Panc1 (cell line): ENCODE results near the gene NOA1. TPM values are rescaled to one million over a fixed set of nuclear protein-coding genes. Genes with fewer than 3 reads are reported as not detected.
"Not testable (repeated sequence)": the region's sequence is repeated elsewhere in the genome, so short reads cannot be mapped to it uniquely, and the experiment has no call there.

Experiments
- ATAC-seq: fragments of 200-7000 bp; cut with Tn5 transposase; 2 replicates; pipeline ENCODE4 v1.9.1; 2020; ENCODE audit warnings: mild to moderate bottlenecking, moderate library complexity
- BruUV-seq: library from RNA; stranded (reverse); fragments of 400-500 nt; replicated peaks from 2 replicates; lab custom pipeline; 2021; lab: Mats Ljungman, UMichigan
- CTCF ChIA-PET: fragments of 300-600 bp; sonication (Branson Sonifier 250); formaldehyde crosslinking; loops from one replicate; lab custom pipeline; 2022; ENCODE audit warnings: antibody characterized with exemption; lab: Charles Lee
- POLR2A ChIA-PET: fragments of 300-600 bp; sonication (Branson Sonifier 250); formaldehyde crosslinking; loops from one replicate; lab custom pipeline; 2022; ENCODE audit warnings: antibody characterized with exemption; lab: Charles Lee
- DNase-seq: peaks from one replicate; pipeline ENCODE4 v3.0.0-alpha.2; 2010; ENCODE audit warnings: low read depth, low spot score
- H3K27ac ChIP-seq: 2 replicates; pipeline ENCODE4 v1.5.1; 2011; ENCODE audit warnings: mild to moderate bottlenecking, low read length, inconsistent platforms
- H3K27me3 ChIP-seq: fragments of 200-500 bp; sonication (Bioruptor generic); 2 replicates; pipeline ENCODE4 v1.6.0; 2014; ENCODE audit warnings: low read length, inconsistent platforms; ENCODE audit not compliant: control insufficient read depth, insufficient read depth
- H3K36me3 ChIP-seq: fragments of 200-500 bp; sonication (Bioruptor generic); 2 replicates; pipeline ENCODE4 v1.5.1; 2014; ENCODE audit warnings: inconsistent platforms, mild to moderate bottlenecking, low read length, moderate library complexity; ENCODE audit not compliant: control insufficient read depth, insufficient read depth
- H3K4me1 ChIP-seq: 2 replicates; pipeline ENCODE4 v1.5.1; 2011; ENCODE audit warnings: inconsistent platforms, mild to moderate bottlenecking, low read length, moderate library complexity; ENCODE audit not compliant: control insufficient read depth, insufficient read depth
- H3K4me3 ChIP-seq, 2 experiments: 2 replicates each; pipeline ENCODE4 v1.5.1; 2011 to 2012; ENCODE audit warnings: low read depth in 2 of 2, low read length in 2 of 2, mild to moderate bottlenecking in 2 of 2, inconsistent platforms in 1 of 2, moderate library complexity in 1 of 2
- H3K9me3 ChIP-seq: fragments of 200-500 bp; sonication (Bioruptor generic); 2 replicates; pipeline ENCODE4 v1.5.1; 2014; ENCODE audit warnings: low read depth, mild to moderate bottlenecking, inconsistent platforms, low read length, moderate library complexity; ENCODE audit not compliant: control insufficient read depth, insufficient read depth
- CTCF ChIP-seq: fragments of 450-650 bp; IDR thresholded peaks from 2 replicates; pipeline ENCODE4 v1.5.1; 2017; ENCODE audit warnings: mild to moderate bottlenecking
- POLR2AphosphoS5 ChIP-seq: IDR thresholded peaks from 2 replicates; pipeline ENCODE4 v1.6.1; 2012; ENCODE audit warnings: mild to moderate bottlenecking, low read depth, low read length, moderate library complexity
- REST ChIP-seq, 2 experiments: IDR thresholded peaks; 2 replicates each; pipeline ENCODE4 v1.6.1; 2011 to 2012; ENCODE audit warnings: low read depth in 2 of 2, control low read depth in 1 of 2, low read length in 1 of 2, mild to moderate bottlenecking in 1 of 2, moderate library complexity in 1 of 2; ENCODE audit not compliant: insufficient read depth in 1 of 2
- SIN3A ChIP-seq: IDR thresholded peaks from 2 replicates; pipeline ENCODE4 v1.6.1; 2012; ENCODE audit warnings: low read depth, mild to moderate bottlenecking, low read length, moderate library complexity, borderline replicate concordance; ENCODE audit not compliant: insufficient read depth
- TCF7L2 ChIP-seq: IDR thresholded peaks from 2 replicates; pipeline ENCODE4 v1.6.1; 2011; ENCODE audit warnings: mild to moderate bottlenecking, low read depth, low read length, inconsistent platforms
- in situ Hi-C: cut with HindIII; loops from 2 replicates; pipeline ENCODE4 v1.10.0; 2016; ENCODE audit warnings: low sequenced_read_pairs, low pct_unique_long_range_greater_than_20kb
- intact Hi-C: fragments of 100-400 bp; cut with micrococcal nuclease; formaldehyde crosslinking; loops from one replicate; pipeline ENCODE4 v1.10.0; 2022; ENCODE audit not compliant: unreplicated experiment
- total RNA-seq: library from RNA; stranded (reverse); gene quantifications from one replicate; pipeline ENCODE4 v1.2.1, GENCODE V29; 2021; ENCODE audit not compliant: unreplicated experiment

NOA1 gene
- total RNA-seq, 1 experiment from 2014 or later = 11.8 TPM

GRCh38 chr4:56940971-56941370, 36.4 kb downstream of the NOA1 start:
- TF ChIP-seq TCF7L2 (no peak), POLR2AphosphoS5 (no peak), SIN3A (no peak), REST (IDR thresholded peaks at IDR 0.05; ENCODE audit: insufficient read depth in 1 of 2, low read depth in 2 of 2, low read length in 1 of 2) (no peak), CTCF (no peak)
- Histone ChIP-seq H3K9me3 (no peaks in the 10 kb centered on the region), H3K27me3 (no peaks in the 10 kb centered on the region), H3K4me1 (no peaks in the 10 kb centered on the region), H3K36me3 (no peaks in the 10 kb centered on the region), H3K4me3 (no peak overlapping the region), H3K27ac (no peak overlapping the region)
- DNase-seq (no peak), ATAC-seq (no peak)
- ChIA-PET CTCF (no interaction called here), POLR2A (no interaction called here)
- intact Hi-C loops = no loop called here
- in situ Hi-C loops = no loop called here
- BruUV-seq = no TSS peak

DNA sequence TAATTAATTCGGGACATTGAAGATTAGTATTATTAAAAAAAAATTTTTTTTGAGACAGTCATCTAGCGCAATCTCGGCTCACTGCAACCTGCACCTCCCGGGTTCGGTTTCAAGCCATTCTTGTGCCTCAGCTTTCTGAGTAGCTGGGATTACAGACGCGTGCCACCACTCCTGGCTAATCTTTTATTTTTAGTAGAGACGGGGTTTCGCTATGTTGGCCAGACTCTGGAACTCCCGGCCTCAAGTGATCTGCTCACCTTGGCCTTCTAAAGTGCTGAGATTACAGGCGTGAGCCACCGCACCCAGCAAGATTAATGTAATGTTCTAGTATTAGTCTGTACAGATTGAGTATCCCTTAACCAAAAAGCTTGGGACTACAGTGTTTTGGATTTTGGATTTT, 37.0 kb downstream of the NOA1 start:
- no peak for DNase-seq
- H3K27ac ChIP-seq = no peak overlapping the region
- intact Hi-C loops = no loop called here
- ATAC-seq = no peak
- in situ Hi-C loops = no loop called here
- no peak for TF ChIP-seq TCF7L2
- no peak for TF ChIP-seq SIN3A
- no peak for TF ChIP-seq REST (IDR thresholded peaks at IDR 0.05; ENCODE audit: insufficient read depth in 1 of 2, low read depth in 2 of 2, low read length in 1 of 2)
- TF ChIP-seq CTCF = no peak
- TF ChIP-seq POLR2AphosphoS5 = no peak
- H3K27me3 ChIP-seq = no peaks in the 10 kb centered on the region
- ChIA-PET POLR2A (no interaction called here), CTCF (no interaction called here)
- H3K36me3 ChIP-seq = no peaks in the 10 kb centered on the region
- H3K4me1 ChIP-seq = no peaks in the 10 kb centered on the region
- H3K4me3 ChIP-seq = no peak overlapping the region
- no peaks in the 10 kb centered on the region for H3K9me3 ChIP-seq
- no TSS peak for BruUV-seq

DNA sequence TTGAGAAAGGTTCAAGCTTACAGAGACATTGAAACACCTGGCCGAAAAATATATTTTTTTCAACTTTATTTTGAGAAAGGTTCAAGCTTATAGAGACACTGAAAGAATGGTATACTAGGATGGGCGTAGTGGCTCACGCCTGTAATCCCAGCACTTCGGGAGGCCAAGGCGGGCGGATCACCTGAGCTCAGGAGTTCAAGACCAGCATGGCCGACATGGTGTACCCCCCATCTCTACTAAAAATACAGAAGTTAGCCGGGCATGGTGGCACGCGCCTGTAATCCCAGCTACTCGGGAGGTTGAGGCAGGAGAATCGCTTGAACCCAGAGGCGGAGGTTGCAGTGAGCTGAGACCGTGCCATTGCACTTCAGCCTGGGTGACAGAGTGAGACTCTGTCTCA, 37.6 kb downstream of the NOA1 start:
- H3K4me3 ChIP-seq, H3K4me1 ChIP-seq, H3K27me3 ChIP-seq, POLR2A ChIA-PET, BruUV-seq, ATAC-seq, CTCF ChIA-PET, intact Hi-C loops, H3K27ac ChIP-seq, H3K36me3 ChIP-seq, in situ Hi-C loops, H3K9me3 ChIP-seq, DNase-seq: not testable (repeated sequence)
